ENCODE data around the gene XIRP1. TPM values are rescaled to one million over a fixed set of nuclear protein-coding genes. Genes with fewer than 3 reads are reported as not detected.

The XIRP1 gene
- total and polyA plus RNA-seq, 4 donors, result 0.01 TPM; not detected in 3

DNA sequence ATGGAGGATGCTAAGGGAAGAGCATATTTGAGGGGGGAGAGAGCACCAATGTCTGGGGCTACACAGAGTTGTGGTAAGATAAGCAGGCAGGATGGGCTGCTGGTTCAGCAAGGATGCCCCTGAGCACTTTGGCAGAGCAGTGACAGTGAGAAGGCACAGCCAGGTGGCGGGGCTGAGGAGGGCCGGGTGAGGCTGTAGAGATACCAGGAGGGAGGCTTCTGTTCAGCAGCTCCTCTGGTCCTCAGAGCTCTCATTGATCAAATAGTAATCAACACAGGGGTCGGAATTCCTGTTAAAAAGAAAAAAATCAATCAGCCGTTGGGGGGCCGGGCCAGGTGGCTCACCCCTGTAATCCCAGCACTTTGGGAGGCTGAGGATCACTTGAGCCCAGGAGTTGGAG, 11.5 kb upstream of the XIRP1 start:
- no peak overlapping the region for H3K4me3 ChIP-seq (ENCODE audit: low read depth in 1 of 3, low read length in 3 of 3)
- 83% methylated on average over 5 of the region's 5 CpGs for WGBS
- H3K9ac ChIP-seq (ENCODE audit: low read depth in 1 of 2, low read length in 2 of 2), result no peak overlapping the region
- H3K27ac ChIP-seq (ENCODE audit: low read depth in 1 of 2, low read length in 2 of 2), result no peak overlapping the region
- no peaks in the 10 kb centered on the region for H3K4me1 ChIP-seq (ENCODE audit: control insufficient read depth in 4 of 4, insufficient read depth in 4 of 4, low read length in 3 of 4)
- DNase-seq (ENCODE audit: low spot score), result no peak
- no peaks in the 10 kb centered on the region for H3K27me3 ChIP-seq (ENCODE audit: control insufficient read depth in 4 of 4, insufficient read depth in 4 of 4, low read length in 3 of 4)
- no peak for TF ChIP-seq HNF4G (IDR thresholded peaks at IDR 0.05)
- no peak for TF ChIP-seq ZBTB33 (IDR thresholded peaks at IDR 0.05)
- TF ChIP-seq GABPA (IDR thresholded peaks at IDR 0.05 in 1 of 2, conservative IDR thresholded peaks at IDR 0.05 in 1 of 2), result no peak
- TF ChIP-seq RXRA (IDR thresholded peaks at IDR 0.05), result no peak
- TF ChIP-seq, protein P1, sequence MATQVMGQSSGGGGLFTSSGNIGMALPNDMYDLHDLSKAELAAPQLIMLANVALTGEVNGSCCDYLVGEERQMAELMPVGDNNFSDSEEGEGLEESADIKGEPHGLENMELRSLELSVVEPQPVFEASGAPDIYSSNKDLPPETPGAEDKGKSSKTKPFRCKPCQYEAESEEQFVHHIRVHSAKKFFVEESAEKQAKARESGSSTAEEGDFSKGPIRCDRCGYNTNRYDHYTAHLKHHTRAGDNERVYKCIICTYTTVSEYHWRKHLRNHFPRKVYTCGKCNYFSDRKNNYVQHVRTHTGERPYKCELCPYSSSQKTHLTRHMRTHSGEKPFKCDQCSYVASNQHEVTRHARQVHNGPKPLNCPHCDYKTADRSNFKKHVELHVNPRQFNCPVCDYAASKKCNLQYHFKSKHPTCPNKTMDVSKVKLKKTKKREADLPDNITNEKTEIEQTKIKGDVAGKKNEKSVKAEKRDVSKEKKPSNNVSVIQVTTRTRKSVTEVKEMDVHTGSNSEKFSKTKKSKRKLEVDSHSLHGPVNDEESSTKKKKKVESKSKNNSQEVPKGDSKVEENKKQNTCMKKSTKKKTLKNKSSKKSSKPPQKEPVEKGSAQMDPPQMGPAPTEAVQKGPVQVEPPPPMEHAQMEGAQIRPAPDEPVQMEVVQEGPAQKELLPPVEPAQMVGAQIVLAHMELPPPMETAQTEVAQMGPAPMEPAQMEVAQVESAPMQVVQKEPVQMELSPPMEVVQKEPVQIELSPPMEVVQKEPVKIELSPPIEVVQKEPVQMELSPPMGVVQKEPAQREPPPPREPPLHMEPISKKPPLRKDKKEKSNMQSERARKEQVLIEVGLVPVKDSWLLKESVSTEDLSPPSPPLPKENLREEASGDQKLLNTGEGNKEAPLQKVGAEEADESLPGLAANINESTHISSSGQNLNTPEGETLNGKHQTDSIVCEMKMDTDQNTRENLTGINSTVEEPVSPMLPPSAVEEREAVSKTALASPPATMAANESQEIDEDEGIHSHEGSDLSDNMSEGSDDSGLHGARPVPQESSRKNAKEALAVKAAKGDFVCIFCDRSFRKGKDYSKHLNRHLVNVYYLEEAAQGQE (IDR thresholded peaks at IDR 0.05), result no peak
- no peak for TF ChIP-seq FOXA2 (IDR thresholded peaks at IDR 0.05)
- no peak for TF ChIP-seq FOXA1 (IDR thresholded peaks at IDR 0.05)
- no peak for TF ChIP-seq NR2F2 (IDR thresholded peaks at IDR 0.05)
- TF ChIP-seq, protein P2, sequence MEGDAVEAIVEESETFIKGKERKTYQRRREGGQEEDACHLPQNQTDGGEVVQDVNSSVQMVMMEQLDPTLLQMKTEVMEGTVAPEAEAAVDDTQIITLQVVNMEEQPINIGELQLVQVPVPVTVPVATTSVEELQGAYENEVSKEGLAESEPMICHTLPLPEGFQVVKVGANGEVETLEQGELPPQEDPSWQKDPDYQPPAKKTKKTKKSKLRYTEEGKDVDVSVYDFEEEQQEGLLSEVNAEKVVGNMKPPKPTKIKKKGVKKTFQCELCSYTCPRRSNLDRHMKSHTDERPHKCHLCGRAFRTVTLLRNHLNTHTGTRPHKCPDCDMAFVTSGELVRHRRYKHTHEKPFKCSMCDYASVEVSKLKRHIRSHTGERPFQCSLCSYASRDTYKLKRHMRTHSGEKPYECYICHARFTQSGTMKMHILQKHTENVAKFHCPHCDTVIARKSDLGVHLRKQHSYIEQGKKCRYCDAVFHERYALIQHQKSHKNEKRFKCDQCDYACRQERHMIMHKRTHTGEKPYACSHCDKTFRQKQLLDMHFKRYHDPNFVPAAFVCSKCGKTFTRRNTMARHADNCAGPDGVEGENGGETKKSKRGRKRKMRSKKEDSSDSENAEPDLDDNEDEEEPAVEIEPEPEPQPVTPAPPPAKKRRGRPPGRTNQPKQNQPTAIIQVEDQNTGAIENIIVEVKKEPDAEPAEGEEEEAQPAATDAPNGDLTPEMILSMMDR (IDR thresholded peaks at IDR 0.05; ENCODE audit: low read depth, low read length, missing input control), result no peak
- TF ChIP-seq, protein P3, sequence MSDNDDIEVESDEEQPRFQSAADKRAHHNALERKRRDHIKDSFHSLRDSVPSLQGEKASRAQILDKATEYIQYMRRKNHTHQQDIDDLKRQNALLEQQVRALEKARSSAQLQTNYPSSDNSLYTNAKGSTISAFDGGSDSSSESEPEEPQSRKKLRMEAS (IDR thresholded peaks at IDR 0.05), result no peak
- TF ChIP-seq YY1 (IDR thresholded peaks at IDR 0.05), result no peak
- TF ChIP-seq HNF4A (conservative IDR thresholded peaks at IDR 0.05), result no peak
- no peak for TF ChIP-seq EGR1 (IDR thresholded peaks at IDR 0.05; ENCODE audit: low read depth in 2 of 2)
- TF ChIP-seq, protein P4, sequence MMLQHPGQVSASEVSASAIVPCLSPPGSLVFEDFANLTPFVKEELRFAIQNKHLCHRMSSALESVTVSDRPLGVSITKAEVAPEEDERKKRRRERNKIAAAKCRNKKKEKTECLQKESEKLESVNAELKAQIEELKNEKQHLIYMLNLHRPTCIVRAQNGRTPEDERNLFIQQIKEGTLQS (IDR thresholded peaks at IDR 0.05), result no peak
- H3K36me3 ChIP-seq (ENCODE audit: control insufficient read depth in 4 of 4, insufficient read depth in 3 of 4, low read depth in 1 of 4, low read length in 3 of 4), result no peaks in the 10 kb centered on the region
- peaks cover 0 to 3% (median under 1%) of the 10 kb centered on the region in 4 donors for H3K9me3 ChIP-seq (ENCODE audit: control insufficient read depth in 4 of 4, low read length in 3 of 4)

DNA sequence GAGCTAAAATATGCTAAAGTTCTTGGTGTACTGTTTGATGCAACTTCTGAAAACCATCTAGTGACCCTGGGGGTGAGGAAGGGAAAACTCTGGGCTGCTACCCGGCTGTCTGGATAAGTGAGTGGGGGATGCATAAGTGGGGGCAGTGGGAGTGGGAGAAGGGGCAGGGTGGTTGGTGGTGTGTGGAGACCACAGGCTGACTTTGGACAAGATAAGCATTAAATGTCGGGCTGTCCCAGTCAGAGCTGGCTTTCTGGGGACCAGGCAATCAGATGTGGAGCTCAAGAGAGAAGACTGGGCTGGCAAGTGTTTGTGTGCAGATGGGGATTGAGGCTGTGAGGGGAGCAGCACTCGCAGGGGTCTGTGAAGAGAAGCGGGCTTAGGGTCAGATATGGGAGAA, 11.0 kb upstream of the XIRP1 start:
- Histone ChIP-seq H3K4me3 (ENCODE audit: low read depth in 1 of 3, low read length in 3 of 3) (no peak overlapping the region), H3K9ac (ENCODE audit: low read depth in 1 of 2, low read length in 2 of 2) (no peak overlapping the region), H3K36me3 (ENCODE audit: control insufficient read depth in 4 of 4, insufficient read depth in 3 of 4, low read depth in 1 of 4, low read length in 3 of 4) (no peaks in the 10 kb centered on the region), H3K9me3 (ENCODE audit: control insufficient read depth in 4 of 4, low read length in 3 of 4) (peaks cover 0 to 3% (median under 1%) of the 10 kb centered on the region in 4 donors), H3K4me1 (ENCODE audit: control insufficient read depth in 4 of 4, insufficient read depth in 4 of 4, low read length in 3 of 4) (no peaks in the 10 kb centered on the region), H3K27me3 (ENCODE audit: control insufficient read depth in 4 of 4, insufficient read depth in 4 of 4, low read length in 3 of 4) (no peaks in the 10 kb centered on the region), H3K27ac (ENCODE audit: low read depth in 1 of 2, low read length in 2 of 2) (no peak overlapping the region)
- TF ChIP-seq EGR1 (IDR thresholded peaks at IDR 0.05; ENCODE audit: low read depth in 2 of 2), result no peak
- 71% methylated on average over 4 of the region's 4 CpGs for WGBS
- DNase-seq (ENCODE audit: low spot score), result no peak
